HS-5 (cell line): ENCODE data around the gene DFFB.

ENCODE experiments used
- DNase-seq: peaks from one replicate; pipeline ENCODE4 v3.0.0-alpha.2; 2012; ENCODE audit warnings: low read depth

Gene DFFB

DNA sequence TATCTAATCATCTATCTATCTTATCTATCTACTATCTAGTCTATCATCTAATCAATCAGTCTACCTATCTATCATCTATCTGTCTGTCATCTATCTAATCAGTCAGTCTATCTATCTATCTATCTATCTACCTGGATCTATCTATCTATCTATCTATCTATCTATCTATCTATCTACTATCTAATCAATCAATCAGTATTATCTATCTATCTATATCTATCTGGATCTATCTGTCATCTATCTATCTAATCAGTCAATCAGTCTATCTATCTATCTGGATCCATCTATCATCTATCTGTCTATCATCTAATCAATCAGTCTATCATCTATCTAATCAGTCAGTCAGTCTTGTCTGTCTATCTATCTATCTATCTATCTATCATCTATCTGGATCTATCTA, 69.7 kb downstream of the DFFB start:
- no peak for DNase-seq

DNA sequence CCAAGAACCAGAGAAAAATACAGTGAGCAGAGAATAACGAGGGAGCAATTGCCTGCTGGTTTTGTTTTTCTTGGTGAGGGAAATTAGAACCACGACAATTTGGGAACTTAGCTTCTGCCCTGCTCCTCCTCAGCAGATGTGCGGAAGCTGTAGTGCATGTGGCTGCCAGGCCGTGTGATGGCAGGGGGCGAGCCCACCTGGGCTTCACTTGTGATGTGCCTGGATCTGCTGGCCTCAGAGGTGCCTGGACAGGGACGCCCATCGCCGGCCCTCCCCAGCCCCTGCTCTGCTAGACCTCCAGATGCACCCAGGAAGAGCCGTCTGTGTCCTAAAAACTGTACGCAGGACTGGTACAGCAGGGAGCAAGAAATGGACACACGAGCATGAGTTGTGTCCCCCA, 71.3 kb downstream of the DFFB start:
- DNase-seq: no peak

DNA sequence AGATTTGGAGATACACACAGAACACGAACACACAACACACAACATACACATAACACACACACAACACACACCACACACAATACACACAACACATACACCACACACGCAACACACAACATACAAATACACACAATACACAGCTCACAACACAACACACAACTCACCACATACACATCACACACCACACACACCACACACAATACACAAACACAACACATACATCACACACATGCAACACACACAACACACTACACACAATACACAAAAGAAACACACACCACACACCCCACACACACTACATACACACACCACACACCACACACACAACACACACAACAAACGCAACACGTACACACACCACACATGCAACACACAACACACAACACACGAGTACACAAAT, 71.8 kb downstream of the DFFB start:
- DNase-seq: no peak

DNA sequence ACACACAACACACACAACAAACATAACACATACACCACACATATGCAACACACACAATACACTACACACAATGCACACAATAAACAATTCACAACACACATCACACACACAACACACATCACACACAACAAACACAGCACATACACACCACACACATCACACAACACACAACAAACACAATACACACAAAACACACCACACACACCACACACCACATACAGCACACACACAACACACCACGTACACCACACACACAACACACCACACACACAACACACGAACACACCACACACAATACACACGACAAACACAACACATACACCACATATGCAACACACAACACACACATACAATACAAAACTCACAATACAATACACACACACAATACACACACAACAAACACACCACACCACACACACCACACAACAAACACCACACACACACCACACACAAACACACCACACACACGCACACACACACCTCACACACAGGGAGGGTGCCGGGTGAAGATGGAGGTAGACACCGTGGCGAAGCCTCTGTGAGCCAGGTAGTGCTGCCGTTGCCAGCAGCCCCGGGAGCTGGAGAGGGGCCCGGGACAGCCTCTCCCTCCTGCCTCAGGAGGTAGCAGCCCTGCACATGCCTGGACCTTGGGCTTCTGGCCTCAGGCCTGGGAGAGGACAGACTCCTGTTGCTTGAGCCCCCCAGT, 73.2 kb downstream of the DFFB start:
- no peak for DNase-seq

DNA sequence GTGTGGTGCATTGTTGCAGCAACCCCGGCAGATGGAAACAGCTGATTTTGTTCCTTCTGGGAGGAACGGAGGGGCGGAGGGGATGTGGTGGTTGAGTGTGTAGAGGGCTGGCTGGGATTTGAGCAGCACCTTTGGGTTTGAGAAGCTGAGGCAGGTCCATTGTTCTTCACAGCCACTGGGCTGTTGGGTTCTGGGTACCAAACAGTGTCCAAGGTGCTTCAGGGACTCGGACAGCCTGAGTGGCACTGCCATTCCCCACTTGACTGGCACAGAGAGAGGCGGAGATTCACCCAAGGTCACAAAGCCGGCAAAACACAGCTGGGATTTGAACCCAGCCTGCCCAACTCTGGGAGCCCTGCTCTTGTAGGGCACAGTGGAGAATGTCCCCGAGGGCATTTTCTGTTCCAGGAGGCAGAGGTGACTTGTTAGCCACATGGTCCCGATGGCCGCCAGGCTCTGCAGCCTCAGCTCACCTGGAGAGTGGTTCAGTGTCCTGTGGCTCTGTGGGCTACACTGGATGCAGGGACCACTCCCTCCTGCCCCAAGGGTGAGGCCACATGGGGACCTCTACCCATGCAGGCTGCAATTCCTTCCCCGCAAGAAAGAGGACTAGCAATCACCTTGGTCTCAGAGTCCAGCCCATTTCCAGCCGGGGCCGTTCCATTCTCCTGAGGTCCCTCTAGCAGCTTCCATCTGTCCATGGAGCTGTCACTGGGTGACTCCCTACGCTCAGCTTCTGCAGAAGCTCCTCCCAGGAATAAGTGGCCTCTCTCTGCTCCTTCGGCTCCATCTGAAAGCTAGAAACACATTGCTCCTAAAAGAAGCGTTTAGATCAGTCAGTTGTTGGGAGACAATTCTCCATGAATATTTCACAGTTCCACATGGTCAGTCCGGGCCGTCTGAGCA, 74.0 kb downstream of the DFFB start:
- no peak for DNase-seq

DNA sequence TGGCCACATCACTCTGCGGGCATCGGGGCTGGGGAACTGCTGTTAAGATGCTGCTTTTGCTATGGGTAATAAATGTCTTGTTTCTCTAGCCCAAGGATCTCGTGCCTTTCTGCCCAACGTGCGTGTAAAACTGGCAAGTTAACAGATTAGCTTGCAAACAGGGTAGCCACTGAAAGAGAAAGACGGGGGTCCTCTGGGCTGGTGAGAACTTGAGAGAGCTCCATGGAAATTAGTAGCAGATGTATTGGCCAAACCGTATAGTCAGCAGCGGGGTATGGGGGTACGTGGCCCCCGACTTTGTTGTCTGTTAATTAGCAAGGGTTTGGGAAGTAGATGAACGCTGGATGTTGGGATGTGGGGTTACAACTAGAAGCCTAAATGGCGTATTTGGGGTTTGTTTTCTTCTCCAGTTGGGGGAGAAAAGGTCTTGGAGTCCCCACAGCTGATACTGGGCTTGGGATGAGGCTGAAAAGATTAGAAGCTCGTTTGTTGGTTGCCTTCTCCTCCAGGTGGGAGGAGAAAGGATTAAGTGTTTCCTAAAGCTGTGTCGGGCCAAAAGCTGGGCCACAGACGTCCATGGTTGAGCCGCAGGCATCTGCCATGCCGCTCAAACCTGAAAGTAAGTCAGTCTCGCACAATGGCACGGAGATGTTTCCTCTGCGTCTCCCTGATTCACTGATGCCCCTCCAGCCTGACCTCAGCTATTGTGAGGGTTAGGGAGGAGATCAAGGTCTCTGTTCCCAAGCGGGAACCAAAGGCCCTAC, 75.1 kb downstream of the DFFB start:
- no peak for DNase-seq
